Ovary (tissue), 9 donors: ENCODE measurements around the gene NDUFB11. TPM values are rescaled to one million over a fixed set of nuclear protein-coding genes. Genes with fewer than 3 reads are reported as not detected.
A peak's percentile ranks its signal among the peaks of the same experiment; 100 is the strongest.

Experiments
- DNase-seq, 5 donors: peaks; one replicate each; pipeline ENCODE4 v3.0.0-alpha.2; 2019 to 2020
- H3K27ac ChIP-seq, 2 donors: fragments of 200-600 bp; one replicate each; pipeline versions ENCODE4 v1.5.1 to v1.8.0; 2019 to 2022
- H3K27me3 ChIP-seq: fragments of 200-600 bp; one replicate; pipeline ENCODE4 v1.8.0; 2022
- H3K36me3 ChIP-seq: fragments of 200-600 bp; sonication (generic); one replicate; pipeline ENCODE4 v1.5.1; 2019
- H3K4me1 ChIP-seq: one replicate; pipeline ENCODE4 v1.8.1; 2013; ENCODE audit warnings: mild to moderate bottlenecking, moderate library complexity; ENCODE audit not compliant: insufficient read depth
- H3K4me3 ChIP-seq: fragments of 200-600 bp; sonication (generic); one replicate; pipeline ENCODE4 v1.5.1; 2017
- H3K9me3 ChIP-seq, 2 donors: fragments of 200-600 bp in 1 of 2; sonication (generic) in 1 of 2; one replicate each; pipeline versions ENCODE4 v1.5.1 to v1.8.1; 2013 to 2019; ENCODE audit warnings: mild to moderate bottlenecking in 1 of 2, moderate library complexity in 1 of 2
- EP300 ChIP-seq: sonication (generic); formaldehyde crosslinking; IDR thresholded peaks from one replicate; pipeline ENCODE4 v1.6.1; 2017; ENCODE audit warnings: antibody characterized with exemption
- POLR2A ChIP-seq: fragments of 450-650 bp; IDR thresholded peaks from one replicate; pipeline ENCODE4 v1.6.1; 2017; ENCODE audit warnings: antibody characterized with exemption, mild to moderate bottlenecking, moderate library complexity
- WGBS, 3 donors: extraction: QIAGEN DNeasy Blood & Tissue Kit in 1 of 3; methylation state at CpG; one replicate each; pipeline versions ENCODE4 v1.1.5 to v1.1.7; 2013 to 2017; 5-methylcytosine and 5-hydroxymethylcytosine counted together
- intact Hi-C, 4 donors: fragments of 100-400 bp; cut with DNase I; formaldehyde crosslinking; loops; one replicate each; pipeline versions ENCODE4 v1.11.0 to v1.15.1; 2022 to 2023
- polyA plus RNA-seq, 2 donors: library from polyadenylated mRNA; stranded (reverse); fragments of 200-250 nt in 1 of 2; fragments of 350-450 nt in 1 of 2; fragmentation: Illumina TruSeq in 1 of 2; extraction: RNeasy Lipid Tissue Mini Kit (QIAGEN cat#74804) in 1 of 2; gene quantifications; one replicate each; pipeline ENCODE4 v1.2.3, GENCODE V29; 2013 to 2014
- total RNA-seq, 7 donors: library from RNA; depleted of rRNA in 2 of 7; stranded (reverse); fragments of >200 nt in 2 of 7; fragmentation: NEBNext Ultra II Directional in 3 of 7; extraction: Animal tissue kit (Norgen Biotek cat#: 25700) in 3 of 7; gene quantifications; one replicate each; pipeline versions ENCODE4 v1.1.0 to v1.2.4, GENCODE V29; 2016 to 2023
- TF ChIP-seq, protein P1 (sequence below), 3 donors: fragments of 450-650 bp in 2 of 3; fragments of 200-600 bp in 1 of 3; IDR thresholded peaks; one replicate each; pipeline versions ENCODE4 v1.5.1 to v1.8.0; 2016 to 2022; ENCODE audit warnings: antibody characterized with exemption in 3 of 3, mild to moderate bottlenecking in 1 of 3
- donor health status: DM: no; HTN: no; CAD: no; lungs with moderate emphysema.
- donor health status: DM: no; HTN: no; CAD: no.
- donor health status: Bipolar disorder and iron deficiency.
- donor health status: DM: yes; HTN: yes; CAD: no.
- donor health status: DM: no; HTN: no; CAD: no.
- donor health status: DM: yes; HTN: yes; CAD: no.

Gene NDUFB11
- total and polyA plus RNA-seq, 9 donors, result 33.9 to 82.0 (median 44.6) TPM

DNA sequence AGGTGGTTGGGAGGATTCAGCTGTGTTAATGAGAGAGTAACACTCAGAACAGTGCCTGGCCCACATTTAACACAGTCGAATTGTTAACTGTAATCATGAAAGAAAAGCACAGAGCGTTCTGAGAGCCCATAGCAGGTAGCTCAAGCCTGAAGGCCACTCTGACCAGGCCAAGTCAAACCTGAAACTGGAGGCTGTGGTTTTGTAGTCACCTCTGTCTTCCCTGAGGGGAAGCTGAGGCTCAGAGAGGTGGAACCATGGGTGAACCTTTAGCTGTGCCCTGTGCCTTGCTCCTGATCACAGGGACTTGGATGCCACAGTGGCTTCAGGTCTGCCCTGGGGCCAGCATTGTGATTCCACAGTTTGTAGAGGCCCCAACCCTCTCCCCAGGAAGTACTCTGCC lies 32.6 kb upstream of the NDUFB11 start:
- 54 to 79% (median 71%) methylated on average over 2 of the region's 2 CpGs for WGBS, 3 donors
- no peaks in the 10 kb centered on the region for H3K36me3 ChIP-seq
- DNase-seq, result peak in 1 of 5 donors; percentile 6

DNA sequence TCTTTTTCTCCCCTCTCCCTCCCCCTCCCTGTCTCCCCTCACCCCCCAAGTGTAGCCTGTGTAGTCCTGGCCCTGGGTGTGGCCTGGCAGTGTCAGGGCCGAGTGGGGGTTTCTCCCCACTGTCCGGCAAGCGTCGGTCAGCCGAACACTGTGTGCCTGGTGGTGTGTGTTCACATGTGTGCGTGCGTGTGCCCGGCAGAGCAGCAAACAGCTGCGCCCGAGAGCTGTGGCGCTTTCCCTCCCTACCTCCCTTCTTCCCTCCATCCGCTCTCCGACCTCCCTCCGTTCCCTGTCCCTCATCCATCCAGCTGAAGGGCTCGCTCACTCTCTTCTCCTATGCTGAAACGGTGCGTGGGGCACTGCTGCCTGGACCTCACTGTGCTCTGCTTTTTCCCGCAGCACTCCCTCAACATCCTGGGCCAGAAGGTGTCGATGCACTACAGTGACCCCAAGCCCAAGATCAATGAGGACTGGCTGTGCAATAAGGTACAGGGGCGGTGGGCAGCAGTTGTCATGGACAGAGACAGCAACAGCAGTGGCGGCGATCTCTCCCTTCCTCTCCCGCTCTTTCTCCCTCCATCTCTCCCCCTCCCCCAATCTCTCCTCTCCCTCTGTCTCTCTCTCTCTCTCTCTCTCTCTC lies 31.7 kb upstream of the NDUFB11 start:
- Histone ChIP-seq H3K27me3 (no peaks in the 10 kb centered on the region), H3K4me1 (no peaks in the 10 kb centered on the region), H3K27ac (no peak overlapping the region), H3K4me3 (no peak overlapping the region), H3K36me3 (no peaks in the 10 kb centered on the region), H3K9me3 (no peaks in the 10 kb centered on the region)
- TF ChIP-seq EP300, result no peak
- TF ChIP-seq POLR2A, result no peak
- TF ChIP-seq, protein P1, sequence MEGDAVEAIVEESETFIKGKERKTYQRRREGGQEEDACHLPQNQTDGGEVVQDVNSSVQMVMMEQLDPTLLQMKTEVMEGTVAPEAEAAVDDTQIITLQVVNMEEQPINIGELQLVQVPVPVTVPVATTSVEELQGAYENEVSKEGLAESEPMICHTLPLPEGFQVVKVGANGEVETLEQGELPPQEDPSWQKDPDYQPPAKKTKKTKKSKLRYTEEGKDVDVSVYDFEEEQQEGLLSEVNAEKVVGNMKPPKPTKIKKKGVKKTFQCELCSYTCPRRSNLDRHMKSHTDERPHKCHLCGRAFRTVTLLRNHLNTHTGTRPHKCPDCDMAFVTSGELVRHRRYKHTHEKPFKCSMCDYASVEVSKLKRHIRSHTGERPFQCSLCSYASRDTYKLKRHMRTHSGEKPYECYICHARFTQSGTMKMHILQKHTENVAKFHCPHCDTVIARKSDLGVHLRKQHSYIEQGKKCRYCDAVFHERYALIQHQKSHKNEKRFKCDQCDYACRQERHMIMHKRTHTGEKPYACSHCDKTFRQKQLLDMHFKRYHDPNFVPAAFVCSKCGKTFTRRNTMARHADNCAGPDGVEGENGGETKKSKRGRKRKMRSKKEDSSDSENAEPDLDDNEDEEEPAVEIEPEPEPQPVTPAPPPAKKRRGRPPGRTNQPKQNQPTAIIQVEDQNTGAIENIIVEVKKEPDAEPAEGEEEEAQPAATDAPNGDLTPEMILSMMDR (IDR thresholded peaks at IDR 0.05), result no peak
- intact Hi-C loops, result no loop called here
- DNase-seq, result peak in 1 of 5 donors; percentile 17
- 78 to 82% (median 81%) methylated on average over 23 of the region's 23 CpGs for WGBS, 3 donors

More for the DNA sequence above, 32.6 kb upstream of the NDUFB11 start:
- intact Hi-C loops, result no loop called here
- Histone ChIP-seq H3K27ac (no peak overlapping the region), H3K9me3 (no peaks in the 10 kb centered on the region), H3K27me3 (no peaks in the 10 kb centered on the region), H3K4me3 (no peak overlapping the region), H3K4me1 (no peaks in the 10 kb centered on the region)
- TF ChIP-seq POLR2A, result no peak
- TF ChIP-seq EP300, result no peak
- TF ChIP-seq, protein P1 (IDR thresholded peaks at IDR 0.05), result no peak

DNA sequence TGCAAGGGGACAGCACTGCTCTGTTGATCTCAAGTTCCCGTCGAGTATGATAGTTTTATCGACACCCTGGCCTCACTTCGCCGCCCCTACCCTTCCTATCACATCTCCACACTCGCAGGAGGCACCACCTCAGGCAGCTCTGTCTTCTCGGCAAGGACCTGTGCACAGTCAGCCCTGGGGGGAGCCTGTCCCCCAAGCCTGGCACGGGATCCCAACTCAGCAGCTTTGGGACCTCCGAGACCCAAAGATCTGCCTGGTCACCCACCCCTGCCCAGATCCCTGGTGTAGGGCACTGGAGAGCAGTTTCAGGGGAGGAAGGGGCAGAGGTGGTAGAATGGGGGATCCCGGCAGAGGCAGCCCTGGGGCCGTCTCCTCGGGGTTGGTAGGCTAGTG lies 31.1 kb upstream of the NDUFB11 start:
- peak in 1 of 5 donors; percentile 10 for DNase-seq
- Histone ChIP-seq H3K27ac (no peak overlapping the region), H3K36me3 (no peaks in the 10 kb centered on the region), H3K4me3 (no peak overlapping the region), H3K27me3 (no peaks in the 10 kb centered on the region), H3K9me3 (no peaks in the 10 kb centered on the region), H3K4me1 (no peaks in the 10 kb centered on the region)
- 84 to 89% (median 84%) methylated on average over 12 of the region's 12 CpGs for WGBS, 3 donors
- no peak for TF ChIP-seq EP300
- TF ChIP-seq, protein P1 (IDR thresholded peaks at IDR 0.05), result no peak
- TF ChIP-seq POLR2A, result no peak
- intact Hi-C loops, result no loop called here

DNA sequence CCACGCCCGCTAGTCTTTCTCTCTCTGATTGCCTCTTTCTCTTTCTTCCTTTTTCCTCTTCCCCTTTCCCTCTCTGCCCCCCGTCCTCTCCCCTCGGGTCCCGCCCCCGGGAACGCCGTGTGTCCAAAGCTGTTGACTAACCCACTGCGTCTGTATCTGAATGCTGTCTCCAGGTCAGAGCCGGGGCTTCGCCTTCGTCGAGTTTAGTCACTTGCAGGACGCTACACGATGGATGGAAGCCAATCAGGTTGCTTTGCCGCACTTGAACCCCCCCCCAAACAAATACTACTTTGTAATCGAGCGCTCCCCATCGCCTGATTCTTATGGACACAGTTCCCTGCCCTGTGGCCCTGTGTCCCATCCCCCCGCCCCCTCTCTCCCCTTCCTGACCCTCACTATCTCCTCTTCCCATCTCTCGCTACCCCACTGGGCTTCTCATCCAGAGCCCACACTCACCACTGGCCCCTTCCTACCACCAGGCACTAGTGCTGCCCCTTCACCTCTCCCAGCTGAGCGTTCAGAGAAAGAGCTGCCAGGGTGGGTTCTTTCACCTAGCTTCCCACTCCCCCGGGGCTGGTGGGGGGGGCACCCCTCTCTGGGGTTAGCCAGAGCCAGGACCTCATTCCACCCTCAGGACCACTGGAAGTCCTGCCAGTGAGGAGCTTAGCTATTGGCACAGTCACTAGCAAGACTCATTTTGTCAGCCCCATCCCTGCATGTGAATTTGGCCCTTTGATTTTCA lies 30.5 kb upstream of the NDUFB11 start:
- intact Hi-C loops, result no loop called here
- TF ChIP-seq, protein P1 (IDR thresholded peaks at IDR 0.05), result no peak
- no peak for TF ChIP-seq POLR2A
- TF ChIP-seq EP300, result no peak
- H3K27ac ChIP-seq, result no peak overlapping the region
- 75 to 81% (median 75%) methylated on average over 23 of the region's 23 CpGs for WGBS, 3 donors
- no peaks in the 10 kb centered on the region for H3K9me3 ChIP-seq
- H3K4me3 ChIP-seq, result no peak overlapping the region
- H3K4me1 ChIP-seq, result no peaks in the 10 kb centered on the region
- H3K27me3 ChIP-seq, result no peaks in the 10 kb centered on the region
- H3K36me3 ChIP-seq, result no peaks in the 10 kb centered on the region
- peak in 1 of 5 donors; percentile 26 for DNase-seq
